HepG2 (cell line): Measurements from ENCODE around the gene GPC6. TPM values are rescaled to one million over a fixed set of nuclear protein-coding genes. Genes with fewer than 3 reads are reported as not detected.

ENCODE experiments used
- ATAC-seq: fragments of 200-7000 bp; cut with Tn5 transposase; 3 replicates; pipeline ENCODE4 v1.9.1; 2020; ENCODE audit warnings: mild to moderate bottlenecking, moderate library complexity
- BruUV-seq: library from RNA; stranded (reverse); fragments of 400-500 nt; replicated peaks from 2 replicates; lab custom pipeline; 2021; lab: Mats Ljungman, UMichigan
- CTCF ChIA-PET: fragments of 300-600 bp; formaldehyde crosslinking; extraction: SDS; loops from one replicate; lab custom pipeline; 2021; ENCODE audit warnings: low total read pairs, inconsistent platforms, low intra/inter-chr PET ratio; lab: Yijun Ruan, JAX
- POLR2A ChIA-PET: fragments of 350-600 bp; sonication (Branson Sonifier 250); formaldehyde crosslinking; loops from one replicate; lab custom pipeline; 2020; ENCODE audit warnings: antibody characterized with exemption, inconsistent platforms; lab: Yijun Ruan, JAX
- DNase-seq: peaks from one replicate; pipeline ENCODE4 v3.0.0-alpha.2; 2015; ENCODE audit warnings: low spot score
- FAIRE-seq: peaks from 3 replicates; lab custom pipeline; 2011; peaks lifted over from hg19 to GRCh38; lab: Jason Lieb, UNC
- H2AFZ ChIP-seq: one replicate; pipeline ENCODE4 v1.6.1; 2011; ENCODE audit warnings: low read length, inconsistent platforms
- H3K27ac ChIP-seq: fragments of 300-600 bp; 3 replicates; pipeline ENCODE4 v1.8.0; 2011; ENCODE audit warnings: mixed run types, mild to moderate bottlenecking, mixed read lengths, low read length, inconsistent platforms; ENCODE audit not compliant: insufficient read depth; ENCODE audit errors: extremely low read length
- H3K27me3 ChIP-seq, 2 experiments: fragments of 200-600 bp in 1 of 2; 2 replicates in 1 of 2; 3 replicates in 1 of 2; pipeline versions ENCODE4 v1.6.0 to v1.8.0; 2011; ENCODE audit warnings: low read length in 2 of 2, mild to moderate bottlenecking in 2 of 2, moderate library complexity in 2 of 2, inconsistent platforms in 1 of 2; ENCODE audit not compliant: insufficient read depth in 2 of 2, control insufficient read depth in 1 of 2
- H3K36me3 ChIP-seq, 2 experiments: fragments of 200-600 bp in 1 of 2; replicated peaks in 1 of 2; 2 replicates in 1 of 2; 3 replicates in 1 of 2; pipeline versions ENCODE4 v1.5.1 to v1.8.0; 2011; ENCODE audit warnings: low read length in 2 of 2, inconsistent platforms in 1 of 2; ENCODE audit not compliant: insufficient read depth in 2 of 2, control insufficient read depth in 1 of 2
- H3K4me1 ChIP-seq: 2 replicates; pipeline ENCODE4 v1.5.1; 2012; ENCODE audit warnings: low read length, inconsistent platforms; ENCODE audit not compliant: insufficient read depth
- H3K4me2 ChIP-seq: 2 replicates; pipeline ENCODE4 v1.6.0; 2011; ENCODE audit warnings: low read depth, low read length, inconsistent platforms
- H3K4me3 ChIP-seq, 3 experiments: fragments of 200-600 bp in 1 of 3; sonication (generic), shearing (Covaris generic) in 1 of 3; replicated peaks in 1 of 3; 2 replicates each; pipeline ENCODE4 v1.5.1; 2011 to 2016; ENCODE audit warnings: low read length in 3 of 3, inconsistent platforms in 2 of 3, low read depth in 2 of 3, mild to moderate bottlenecking in 2 of 3, control low read depth in 1 of 3, mixed read lengths in 1 of 3; ENCODE audit not compliant: insufficient read depth in 1 of 3
- H3K79me2 ChIP-seq: one replicate; pipeline ENCODE4 v1.6.1; 2011; ENCODE audit warnings: low read length, inconsistent platforms; ENCODE audit not compliant: insufficient read depth
- H3K9ac ChIP-seq: 2 replicates; pipeline ENCODE4 v1.6.0; 2011; ENCODE audit warnings: mild to moderate bottlenecking, low read depth, low read length, inconsistent platforms; ENCODE audit not compliant: insufficient read depth
- H3K9me3 ChIP-seq: 2 replicates; pipeline ENCODE4 v1.5.1; 2012; ENCODE audit warnings: mild to moderate bottlenecking, low read length
- H4K20me1 ChIP-seq: 2 replicates; pipeline ENCODE4 v1.6.0; 2011; ENCODE audit warnings: inconsistent platforms, mild to moderate bottlenecking, low read length, moderate library complexity; ENCODE audit not compliant: insufficient read depth
- ELF1 ChIP-seq: sonication (generic); formaldehyde crosslinking; IDR thresholded peaks from 2 replicates; pipeline ENCODE4 v1.4.0; 2020; ENCODE audit warnings: missing genetic modification reagents
- FIP1L1 ChIP-seq: fragments of 200-400 bp; formaldehyde crosslinking; IDR thresholded peaks from 2 replicates; pipeline ENCODE4 v1.6.1; 2018; ENCODE audit warnings: low read depth, mild to moderate bottlenecking, low read length, moderate library complexity, borderline replicate concordance; ENCODE audit not compliant: insufficient read depth
- FOXC1 ChIP-seq: sonication (generic); formaldehyde crosslinking; IDR thresholded peaks from 2 replicates; pipeline ENCODE4 v1.8.0; 2022; ENCODE audit warnings: mild to moderate bottlenecking, missing genetic modification reagents, borderline replicate concordance
- HNF1B ChIP-seq: sonication (generic); formaldehyde crosslinking; IDR thresholded peaks from 2 replicates; pipeline ENCODE4 v1.5.1; 2020; ENCODE audit warnings: mild to moderate bottlenecking, moderate library complexity, missing genetic modification reagents
- KAT8 ChIP-seq: IDR thresholded peaks from 2 replicates; pipeline ENCODE4 v1.6.1; 2016; ENCODE audit warnings: missing genetic modification reagents, missing compliant biosample characterization
- KMT2A ChIP-seq: sonication (generic); formaldehyde crosslinking; IDR thresholded peaks from 2 replicates; pipeline ENCODE4 v1.4.0; 2020; ENCODE audit warnings: missing genetic modification reagents
- MED13 ChIP-seq: sonication (generic); formaldehyde crosslinking; IDR thresholded peaks from 2 replicates; pipeline ENCODE4 v1.5.0; 2020; ENCODE audit warnings: missing genetic modification reagents
- ONECUT2 ChIP-seq: sonication (generic); formaldehyde crosslinking; IDR thresholded peaks from 2 replicates; pipeline ENCODE4 v1.4.0; 2020; ENCODE audit warnings: missing genetic modification reagents
- PITX1 ChIP-seq: sonication (generic); formaldehyde crosslinking; IDR thresholded peaks from 2 replicates; pipeline ENCODE4 v1.5.1; 2020; ENCODE audit warnings: mild to moderate bottlenecking, missing genetic modification reagents
- PRDM4 ChIP-seq: sonication (generic); formaldehyde crosslinking; IDR thresholded peaks from 2 replicates; pipeline ENCODE4 v1.9.0; 2021; ENCODE audit warnings: missing genetic modification reagents, borderline replicate concordance
- TCF7 ChIP-seq: sonication (generic); IDR thresholded peaks from 2 replicates; pipeline ENCODE4 v1.6.1; 2016; ENCODE audit warnings: antibody characterized with exemption, low read depth
- ZBTB20 ChIP-seq: sonication (generic); formaldehyde crosslinking; IDR thresholded peaks from 2 replicates; pipeline ENCODE4 v1.8.1; 2023; ENCODE audit warnings: missing genetic modification reagents, low read depth, mild to moderate bottlenecking, borderline replicate concordance
- ZBTB25 ChIP-seq: IDR thresholded peaks from 2 replicates; pipeline ENCODE4 v1.6.1; 2018; ENCODE audit warnings: missing genetic modification reagents
- ZNF142 ChIP-seq: sonication (generic); formaldehyde crosslinking; IDR thresholded peaks from 2 replicates; pipeline ENCODE4 v1.4.0; 2020; ENCODE audit warnings: missing genetic modification reagents
- ZNF3 ChIP-seq: IDR thresholded peaks from 2 replicates; pipeline ENCODE4 v1.7.0; 2017; ENCODE audit warnings: inconsistent platforms
- WGBS: methylation state at CpG from one replicate; pipeline ENCODE4 v1.1.6; 2017; ENCODE audit warnings: low lambda C conversion rate; 5-methylcytosine and 5-hydroxymethylcytosine counted together
- in situ Hi-C: cut with HindIII; loops from 2 replicates; pipeline ENCODE4 v1.10.0; 2017; ENCODE audit warnings: low pct_unique_long_range_greater_than_20kb; ENCODE audit not compliant: extremely low pct_ligation_motif_present
- intact Hi-C: fragments of 100-400 bp; cut with micrococcal nuclease; formaldehyde crosslinking; loops from one replicate; pipeline ENCODE4 v1.10.0; 2022; ENCODE audit not compliant: unreplicated experiment
- polyA plus RNA-seq, 8 experiments: library from polyadenylated mRNA; depleted of rRNA in 3 of 8; stranded (reverse) in 7 of 8; unstranded in 1 of 8; fragments of >200 nt; fragmentation: Illumina TruSeq in 4 of 8; extraction: Trizol in 4 of 8; gene quantifications; 2 replicates each; pipeline versions ENCODE4 v1.2.1 to v1.2.3, GENCODE V29; 2011 to 2016; ENCODE audit warnings: low read depth in 4 of 8, missing spikeins in 1 of 8, mixed read lengths in 1 of 8; ENCODE audit not compliant: insufficient read depth in 1 of 8
- total RNA-seq, 5 experiments: library from RNA; depleted of rRNA; stranded (reverse); fragments of >200 nt; fragmentation: Illumina TruSeq; extraction: Trizol; gene quantifications; 2 replicates each; pipeline ENCODE4 v1.2.3, GENCODE V29; 2016; ENCODE audit warnings: low read depth in 1 of 5

GPC6 gene
- total and polyA plus RNA-seq, 2 of the 13 experiments (the other 11 are each of a cell fraction or from before 2014, with no cell fraction given): 24.5 to 33.9 TPM

- Histone ChIP-seq H3K27ac (no peak overlapping the region), H3K4me2 (no peak overlapping the region), H3K9ac (no peak overlapping the region), H3K79me2 (no peaks in the 10 kb centered on the region), H2AFZ (no peak overlapping the region), H3K9me3 (no peaks in the 10 kb centered on the region), H3K27me3 (no peaks in the 10 kb centered on the region), H3K36me3 (no peaks in the 10 kb centered on the region), H4K20me1 (no peaks in the 10 kb centered on the region), H3K4me1 (peaks cover 18% of the 10 kb centered on the region), H3K4me3 (no peak overlapping the region)
- CTCF ChIA-PET: no interaction called here
- WGBS: 89% methylated on average over 5 of the region's 5 CpGs
- ATAC-seq (no peak), DNase-seq (no peak), FAIRE-seq (no peak)
- intact Hi-C loops (loop anchor here (5.0 kb wide), 1 partner anchor 117 kb away; no protein-coding TSS in a partner anchor), in situ Hi-C loops (no loop called here)
- BruUV-seq: no TSS peak
- POLR2A ChIA-PET: no interaction called here
- TF ChIP-seq PRDM4 (CRISPR knock-in tag) (no peak), HNF1B (CRISPR knock-in tag) (no peak), FOXC1 (CRISPR knock-in tag) (no peak), ZBTB25 (CRISPR knock-in tag) (no peak), ELF1 (CRISPR knock-in tag) (no peak), ONECUT2 (CRISPR knock-in tag) (no peak), KMT2A (CRISPR knock-in tag) (no peak), TCF7 (no peak), PITX1 (CRISPR knock-in tag) (no peak), FIP1L1 (no peak), MED13 (no peak), ZNF3 (CRISPR knock-in tag) (no peak), ZBTB20 (CRISPR knock-in tag) (no peak), ZNF142 (CRISPR knock-in tag) (no peak), KAT8 (CRISPR knock-in tag) (no peak)
Observed at GRCh38 chr13:93364166-93364565, 137.6 kb downstream of the GPC6 start.
